ENCODE measurements around the gene OR6S1. TPM values are rescaled to one million over a fixed set of nuclear protein-coding genes. Genes with fewer than 3 reads are reported as not detected.

OR6S1 gene
- total and polyA plus RNA-seq, 2 donors from 2014 or later, result not detected

DNA sequence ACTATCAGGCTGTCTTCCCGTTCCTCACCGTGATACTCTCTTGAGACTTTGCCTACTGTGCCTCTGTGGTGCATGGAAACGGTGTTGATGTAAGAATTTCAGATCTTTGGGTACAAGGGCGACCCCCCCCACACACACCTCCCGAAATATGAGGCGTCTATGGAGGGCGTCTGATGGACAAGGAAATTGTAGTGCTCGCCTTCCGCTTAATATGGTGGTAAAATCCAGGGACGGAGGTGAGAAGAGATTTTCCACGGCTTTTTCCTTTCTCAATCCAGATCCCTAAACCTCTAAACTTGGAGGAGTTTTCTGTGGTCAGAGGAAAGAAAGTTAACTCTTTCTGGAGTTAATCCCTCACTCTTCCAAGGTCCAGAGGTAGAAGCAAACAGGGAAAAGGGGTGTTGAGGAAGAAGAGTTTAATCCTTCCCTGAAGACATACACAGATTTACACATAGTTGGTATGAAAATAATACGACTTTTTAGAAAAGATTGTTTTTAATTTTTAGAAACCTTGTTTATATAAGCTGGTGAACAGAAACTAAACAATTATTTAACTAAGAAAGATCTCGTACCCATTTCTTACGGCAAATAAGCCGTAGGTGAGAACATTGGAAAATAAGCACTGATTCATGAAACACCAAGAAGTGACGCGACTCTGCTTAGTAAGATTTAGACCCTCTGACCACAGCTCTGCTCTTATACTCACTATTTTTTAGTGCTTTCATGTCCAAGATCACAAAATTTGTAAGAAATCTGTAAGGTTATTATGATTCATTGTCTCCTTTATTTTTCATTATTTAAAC, 27.3 kb downstream of the OR6S1 start:
- Histone ChIP-seq H3K9ac (ENCODE audit: low read length in 3 of 3) (peak overlapping the region; percentile 76 to 90 (median 85)), H3K36me3 (ENCODE audit: control insufficient read depth in 2 of 3, insufficient read depth in 3 of 3, low read length in 3 of 3) (no peaks in the 10 kb centered on the region), H3K4me1 (ENCODE audit: control insufficient read depth in 2 of 3, insufficient read depth in 2 of 3, low read depth in 1 of 3, low read length in 3 of 3) (peaks cover 0 to 6% (median 0%) of the 10 kb centered on the region in 3 donors), H3K9me3 (ENCODE audit: control insufficient read depth in 2 of 3, insufficient read depth in 1 of 3, low read length in 3 of 3) (no peaks in the 10 kb centered on the region), H3K27me3 (ENCODE audit: control insufficient read depth, insufficient read depth, low read length) (no peaks in the 10 kb centered on the region), H3K4me3 (ENCODE audit: low read length in 3 of 3) (peak overlapping the region; percentile 87 to 96 (median 95)), H3K27ac (ENCODE audit: low read depth in 2 of 2, low read length in 2 of 2) (peak overlapping the region; percentile 36 to 81)
- DNase-seq (peak in 2 of 5 donors; percentile 35 to 70), FAIRE-seq (no peak)
- TF ChIP-seq, protein P1, sequence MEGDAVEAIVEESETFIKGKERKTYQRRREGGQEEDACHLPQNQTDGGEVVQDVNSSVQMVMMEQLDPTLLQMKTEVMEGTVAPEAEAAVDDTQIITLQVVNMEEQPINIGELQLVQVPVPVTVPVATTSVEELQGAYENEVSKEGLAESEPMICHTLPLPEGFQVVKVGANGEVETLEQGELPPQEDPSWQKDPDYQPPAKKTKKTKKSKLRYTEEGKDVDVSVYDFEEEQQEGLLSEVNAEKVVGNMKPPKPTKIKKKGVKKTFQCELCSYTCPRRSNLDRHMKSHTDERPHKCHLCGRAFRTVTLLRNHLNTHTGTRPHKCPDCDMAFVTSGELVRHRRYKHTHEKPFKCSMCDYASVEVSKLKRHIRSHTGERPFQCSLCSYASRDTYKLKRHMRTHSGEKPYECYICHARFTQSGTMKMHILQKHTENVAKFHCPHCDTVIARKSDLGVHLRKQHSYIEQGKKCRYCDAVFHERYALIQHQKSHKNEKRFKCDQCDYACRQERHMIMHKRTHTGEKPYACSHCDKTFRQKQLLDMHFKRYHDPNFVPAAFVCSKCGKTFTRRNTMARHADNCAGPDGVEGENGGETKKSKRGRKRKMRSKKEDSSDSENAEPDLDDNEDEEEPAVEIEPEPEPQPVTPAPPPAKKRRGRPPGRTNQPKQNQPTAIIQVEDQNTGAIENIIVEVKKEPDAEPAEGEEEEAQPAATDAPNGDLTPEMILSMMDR (IDR thresholded peaks at IDR 0.05; ENCODE audit: borderline replicate concordance, extremely low read depth, insufficient read depth), result no peak
- intact Hi-C loops (cut with DNase I), result loop anchor here (5.0 kb wide), 1 partner anchor 73 kb away; the partner anchor contains the start of gene ANG

DNA sequence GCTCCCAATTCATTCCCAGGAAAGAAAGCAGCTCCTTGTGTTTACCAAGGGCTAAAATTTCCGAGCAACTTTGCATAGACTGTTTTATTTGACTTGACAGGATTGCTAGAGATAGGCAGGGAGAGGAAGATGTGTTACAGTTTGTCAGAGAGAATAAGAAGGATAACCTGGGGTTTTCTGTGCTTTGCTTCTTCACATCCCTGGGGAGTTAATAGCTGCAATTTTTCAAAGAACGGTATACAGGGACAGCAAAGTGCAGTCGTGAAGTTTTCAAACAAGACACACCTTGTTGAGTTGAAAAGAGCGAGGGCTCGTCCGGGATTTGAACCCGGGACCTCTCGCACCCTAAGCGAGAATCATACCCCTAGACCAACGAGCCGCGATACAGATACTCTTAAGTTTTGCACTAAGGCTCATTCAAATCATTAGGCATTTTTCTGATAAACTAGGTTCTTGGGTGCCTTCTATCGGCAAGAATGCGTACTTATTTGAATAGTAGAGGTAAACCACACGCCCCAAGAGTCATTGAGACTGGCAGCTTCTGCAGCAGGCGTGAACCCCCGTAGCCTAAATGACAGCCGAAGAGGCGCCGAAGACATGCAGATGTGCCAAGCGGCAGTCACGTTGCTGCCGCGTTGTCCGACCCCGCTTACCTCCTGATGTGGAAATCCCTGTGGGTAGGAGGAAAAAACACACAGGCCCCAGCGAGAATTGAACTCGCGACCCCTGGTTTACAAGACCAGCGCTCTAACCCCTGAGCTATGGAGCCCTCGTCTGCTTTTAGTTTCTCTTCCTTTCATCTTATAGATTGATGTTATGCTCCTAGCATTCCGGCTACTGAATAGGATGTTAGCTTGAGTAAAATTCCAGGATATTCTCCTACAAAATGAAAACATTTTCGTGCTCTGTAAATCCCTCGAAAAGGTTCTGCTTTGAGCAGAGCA, 28.1 kb downstream of the OR6S1 start:
- DNase-seq (peak; percentile 87 to 98 (median 95)), FAIRE-seq (peak; percentile 51)
- H3K9me3 ChIP-seq (ENCODE audit: control insufficient read depth in 2 of 3, insufficient read depth in 1 of 3, low read length in 3 of 3), result no peaks in the 10 kb centered on the region
- H3K4me3 ChIP-seq (ENCODE audit: low read length in 3 of 3), result peak overlapping the region; percentile 87 to 96 (median 95)
- no peaks in the 10 kb centered on the region for H3K36me3 ChIP-seq (ENCODE audit: control insufficient read depth in 2 of 3, insufficient read depth in 3 of 3, low read length in 3 of 3)
- H3K4me1 ChIP-seq (ENCODE audit: control insufficient read depth in 2 of 3, insufficient read depth in 2 of 3, low read depth in 1 of 3, low read length in 3 of 3), result peaks cover 0 to 6% (median 0%) of the 10 kb centered on the region in 3 donors
- no peaks in the 10 kb centered on the region for H3K27me3 ChIP-seq (ENCODE audit: control insufficient read depth, insufficient read depth, low read length)
- peak overlapping the region; percentile 76 to 90 (median 85) for H3K9ac ChIP-seq (ENCODE audit: low read length in 3 of 3)
- intact Hi-C loops (cut with DNase I), result loop anchor here (5.0 kb wide), 1 partner anchor 74 kb away; the partner anchor contains the start of gene ANG
- TF ChIP-seq, protein P1 (IDR thresholded peaks at IDR 0.05; ENCODE audit: borderline replicate concordance, extremely low read depth, insufficient read depth), result peak; percentile 78
- H3K27ac ChIP-seq (ENCODE audit: low read depth in 2 of 2, low read length in 2 of 2), result peak overlapping the region; percentile 75 to 81

DNA sequence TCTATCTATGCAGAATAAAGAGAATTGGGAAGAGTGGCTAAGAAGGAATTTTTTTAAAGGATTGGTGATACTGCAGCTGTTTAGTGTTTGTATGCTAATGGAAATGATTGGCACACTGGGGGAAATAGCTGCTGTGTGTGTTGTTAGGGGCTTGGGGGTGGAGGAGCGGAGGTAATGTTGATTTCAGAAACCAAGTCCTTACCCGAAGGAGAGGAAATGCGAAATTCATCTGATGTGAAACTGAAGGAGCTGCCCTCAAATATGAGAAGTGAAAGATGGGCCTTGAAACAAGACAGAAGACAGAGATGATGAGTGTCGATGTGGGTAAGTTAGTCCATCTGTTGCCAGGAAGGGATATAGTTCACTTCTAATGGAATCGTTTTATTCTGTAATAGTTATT, 29.1 kb downstream of the OR6S1 start:
- Histone ChIP-seq H3K4me1 (ENCODE audit: control insufficient read depth in 2 of 3, insufficient read depth in 2 of 3, low read depth in 1 of 3, low read length in 3 of 3) (peaks cover 0 to 6% (median 0%) of the 10 kb centered on the region in 3 donors), H3K9ac (ENCODE audit: low read length in 3 of 3) (no peak overlapping the region), H3K27me3 (ENCODE audit: control insufficient read depth, insufficient read depth, low read length) (no peaks in the 10 kb centered on the region), H3K4me3 (ENCODE audit: low read length in 3 of 3) (no peak overlapping the region), H3K9me3 (ENCODE audit: control insufficient read depth in 2 of 3, insufficient read depth in 1 of 3, low read length in 3 of 3) (no peaks in the 10 kb centered on the region), H3K36me3 (ENCODE audit: control insufficient read depth in 2 of 3, insufficient read depth in 3 of 3, low read length in 3 of 3) (no peaks in the 10 kb centered on the region), H3K27ac (ENCODE audit: low read depth in 2 of 2, low read length in 2 of 2) (no peak overlapping the region)
- DNase-seq (no peak), FAIRE-seq (no peak)
- TF ChIP-seq, protein P1 (IDR thresholded peaks at IDR 0.05; ENCODE audit: borderline replicate concordance, extremely low read depth, insufficient read depth), result no peak
- intact Hi-C loops (cut with DNase I), result loop anchor here (5.0 kb wide), 1 partner anchor 75 kb away; the partner anchor contains the start of gene ANG
